ENCODE measurements around the gene EPGN. TPM values are rescaled to one million over a fixed set of nuclear protein-coding genes. Genes with fewer than 3 reads are reported as not detected.

The EPGN gene, protein sequence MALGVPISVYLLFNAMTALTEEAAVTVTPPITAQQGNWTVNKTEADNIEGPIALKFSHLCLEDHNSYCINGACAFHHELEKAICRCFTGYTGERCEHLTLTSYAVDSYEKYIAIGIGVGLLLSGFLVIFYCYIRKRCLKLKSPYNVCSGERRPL
- total RNA-seq (2021) (not detected in 2 replicates), Bru-seq, nascent RNA (percentile 28 among the genes with signal in this experiment), BruChase-seq, experiment 1, labeled RNA remaining after a 2-hour chase (percentile 23 among the genes with signal in this experiment), BruChase-seq, experiment 2, labeled RNA remaining after a 6-hour chase (percentile 26 among the genes with signal in this experiment)
- long read RNA-seq: 0 reads

DNA sequence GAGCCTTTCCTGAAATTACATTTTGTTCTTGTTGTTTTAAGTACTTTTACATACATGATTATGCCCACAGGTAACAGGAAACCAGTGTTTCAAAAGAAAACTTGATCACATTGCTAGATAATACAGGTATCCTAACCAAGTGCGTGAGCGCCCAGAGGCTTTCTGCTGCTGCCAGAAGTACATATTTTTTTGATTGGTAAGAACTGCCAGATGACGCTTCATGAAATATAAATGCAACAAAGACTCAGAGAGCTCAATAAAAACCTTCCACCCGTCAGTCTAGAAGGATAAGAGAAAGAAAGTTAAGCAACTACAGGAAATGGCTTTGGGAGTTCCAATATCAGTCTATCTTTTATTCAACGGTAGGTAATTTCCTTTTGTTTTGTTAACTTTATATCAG, at the start of gene EPGN:
Gene EPGN, plus strand, starts transcription at position 256 of the 400 bp plus-strand sequence. Its CDS starts 64 bp downstream, at position 320.
- no peaks in the 10 kb centered on the region for H3K9me3 ChIP-seq (ENCODE audit: low read depth, low read length, poor library complexity, severe bottlenecking)
- no TSS peak for BruUV-seq (replicated peaks)
- intact Hi-C loops (cut with micrococcal nuclease; ENCODE audit: unreplicated experiment): no loop called here
- ChIA-PET CTCF (no interaction called here), POLR2A (ENCODE audit: low non-redundant PET) (no interaction called here)
- H3K36me3 ChIP-seq (ENCODE audit: insufficient read depth, low read length, poor library complexity, severe bottlenecking): no peaks in the 10 kb centered on the region
- no peak within 1 kb of the TSS for H3K4me3 ChIP-seq (ENCODE audit: low read depth, low read length, poor library complexity, severe bottlenecking)
- no peak within 1 kb of the TSS for H3K27ac ChIP-seq (ENCODE audit: low read depth, low read length, poor library complexity, severe bottlenecking)
- no peak for TF ChIP-seq EZH2 (IDR thresholded peaks at IDR 0.05; ENCODE audit: borderline replicate concordance, low read depth, low read length, poor library complexity, severe bottlenecking)
- TF ChIP-seq, protein P1, sequence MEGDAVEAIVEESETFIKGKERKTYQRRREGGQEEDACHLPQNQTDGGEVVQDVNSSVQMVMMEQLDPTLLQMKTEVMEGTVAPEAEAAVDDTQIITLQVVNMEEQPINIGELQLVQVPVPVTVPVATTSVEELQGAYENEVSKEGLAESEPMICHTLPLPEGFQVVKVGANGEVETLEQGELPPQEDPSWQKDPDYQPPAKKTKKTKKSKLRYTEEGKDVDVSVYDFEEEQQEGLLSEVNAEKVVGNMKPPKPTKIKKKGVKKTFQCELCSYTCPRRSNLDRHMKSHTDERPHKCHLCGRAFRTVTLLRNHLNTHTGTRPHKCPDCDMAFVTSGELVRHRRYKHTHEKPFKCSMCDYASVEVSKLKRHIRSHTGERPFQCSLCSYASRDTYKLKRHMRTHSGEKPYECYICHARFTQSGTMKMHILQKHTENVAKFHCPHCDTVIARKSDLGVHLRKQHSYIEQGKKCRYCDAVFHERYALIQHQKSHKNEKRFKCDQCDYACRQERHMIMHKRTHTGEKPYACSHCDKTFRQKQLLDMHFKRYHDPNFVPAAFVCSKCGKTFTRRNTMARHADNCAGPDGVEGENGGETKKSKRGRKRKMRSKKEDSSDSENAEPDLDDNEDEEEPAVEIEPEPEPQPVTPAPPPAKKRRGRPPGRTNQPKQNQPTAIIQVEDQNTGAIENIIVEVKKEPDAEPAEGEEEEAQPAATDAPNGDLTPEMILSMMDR (conservative IDR thresholded peaks at IDR 0.05; ENCODE audit: low read depth, low read length): no peak
- peak; percentile 19 for DNase-seq (ENCODE audit: low spot score)
- peaks cover 19% of the 10 kb centered on the region for H3K4me1 ChIP-seq (ENCODE audit: insufficient read depth, low read length, poor library complexity, severe bottlenecking)
- no peaks in the 10 kb centered on the region for H3K27me3 ChIP-seq (replicated peaks; ENCODE audit: insufficient read depth, low read depth, low read length, poor library complexity)

DNA sequence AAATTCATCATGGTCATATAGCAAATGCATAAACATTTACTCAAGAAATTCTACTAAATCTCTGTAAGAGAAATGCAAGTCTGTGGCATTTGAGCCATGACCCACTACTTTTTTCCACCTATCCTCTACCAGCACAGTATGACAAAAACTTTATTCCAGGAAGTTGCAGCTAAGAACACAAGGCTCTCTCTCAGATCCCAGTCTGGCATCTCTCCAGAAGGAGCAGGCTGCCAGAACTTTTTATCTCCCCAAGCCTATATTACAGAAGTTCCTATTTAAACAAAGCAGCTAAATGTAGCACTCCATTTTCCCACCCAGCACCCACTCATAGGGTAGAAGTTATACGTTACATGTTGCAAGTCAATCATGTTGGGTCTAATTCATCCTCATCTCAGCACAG, 49.3 kb upstream of the EPGN start:
- no peak for TF ChIP-seq EZH2 (IDR thresholded peaks at IDR 0.05; ENCODE audit: borderline replicate concordance, low read depth, low read length, poor library complexity, severe bottlenecking)
- TF ChIP-seq, protein P1 (conservative IDR thresholded peaks at IDR 0.05; ENCODE audit: low read depth, low read length): no peak
- BruUV-seq (replicated peaks): no TSS peak
- Histone ChIP-seq H3K4me1 (ENCODE audit: insufficient read depth, low read length, poor library complexity, severe bottlenecking) (no peaks in the 10 kb centered on the region), H3K36me3 (ENCODE audit: insufficient read depth, low read length, poor library complexity, severe bottlenecking) (no peaks in the 10 kb centered on the region), H3K9me3 (ENCODE audit: low read depth, low read length, poor library complexity, severe bottlenecking) (no peaks in the 10 kb centered on the region), H3K4me3 (ENCODE audit: low read depth, low read length, poor library complexity, severe bottlenecking) (no peak overlapping the region), H3K27ac (ENCODE audit: low read depth, low read length, poor library complexity, severe bottlenecking) (no peak overlapping the region), H3K27me3 (replicated peaks; ENCODE audit: insufficient read depth, low read depth, low read length, poor library complexity) (no peaks in the 10 kb centered on the region)
- intact Hi-C loops (cut with micrococcal nuclease; ENCODE audit: unreplicated experiment): no loop called here
- ChIA-PET CTCF (no interaction called here), POLR2A (ENCODE audit: low non-redundant PET) (no interaction called here)
- DNase-seq (ENCODE audit: low spot score): no peak

DNA sequence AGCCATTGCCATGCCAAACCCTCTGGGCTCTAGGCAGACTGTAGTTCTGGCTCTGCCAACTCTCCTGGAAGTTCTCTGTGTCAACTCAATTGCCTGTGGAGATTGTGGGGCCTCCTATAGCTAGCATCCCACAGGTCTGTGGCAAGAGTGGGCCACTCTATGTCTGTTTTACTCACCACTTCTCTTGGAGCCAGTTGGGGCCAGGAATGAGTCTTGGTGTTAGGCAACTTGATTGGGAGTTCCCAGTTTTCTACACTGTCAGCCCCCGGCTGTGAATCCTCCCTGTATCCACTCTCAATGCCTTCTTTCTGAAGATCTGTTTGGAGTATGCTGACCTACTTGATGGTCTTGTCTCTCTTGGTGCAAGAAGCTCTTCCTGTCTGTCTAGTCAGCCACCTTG, 48.2 kb upstream of the EPGN start:
- no peaks in the 10 kb centered on the region for H3K36me3 ChIP-seq (ENCODE audit: insufficient read depth, low read length, poor library complexity, severe bottlenecking)
- DNase-seq (ENCODE audit: low spot score): no peak
- TF ChIP-seq EZH2 (IDR thresholded peaks at IDR 0.05; ENCODE audit: borderline replicate concordance, low read depth, low read length, poor library complexity, severe bottlenecking): no peak
- TF ChIP-seq, protein P1 (conservative IDR thresholded peaks at IDR 0.05; ENCODE audit: low read depth, low read length): no peak
- H3K4me3 ChIP-seq (ENCODE audit: low read depth, low read length, poor library complexity, severe bottlenecking): no peak overlapping the region
- H3K4me1 ChIP-seq (ENCODE audit: insufficient read depth, low read length, poor library complexity, severe bottlenecking): no peaks in the 10 kb centered on the region
- H3K27me3 ChIP-seq (replicated peaks; ENCODE audit: insufficient read depth, low read depth, low read length, poor library complexity): no peaks in the 10 kb centered on the region
- H3K27ac ChIP-seq (ENCODE audit: low read depth, low read length, poor library complexity, severe bottlenecking): no peak overlapping the region
- CTCF ChIA-PET: no interaction called here
- BruUV-seq (replicated peaks): no TSS peak
- H3K9me3 ChIP-seq (ENCODE audit: low read depth, low read length, poor library complexity, severe bottlenecking): no peaks in the 10 kb centered on the region
- POLR2A ChIA-PET (ENCODE audit: low non-redundant PET): no interaction called here
- intact Hi-C loops (cut with micrococcal nuclease; ENCODE audit: unreplicated experiment): no loop called here
